ENCODE data around the gene IGFL4. TPM values are rescaled to one million over a fixed set of nuclear protein-coding genes. Genes with fewer than 3 reads are reported as not detected.

Gene IGFL4
- total RNA-seq, 2 donors from 2014 or later = 0.33 to 0.60 TPM

- 80 to 93% methylated on average over 1 to 11 of the region's 11 CpGs for WGBS, 2 experiments (ENCODE audit: insufficient coverage in 1 of 2, insufficient read length in 1 of 2)
- no peak overlapping the region for H3K27ac Mint-ChIP-seq
- no peak overlapping the region for H3K27ac ChIP-seq (ENCODE audit: low read depth, low read length)
- no peak for DNase-seq
- no peak for TF ChIP-seq CTCF (conservative IDR thresholded peaks at IDR 0.05)
- no peaks in the 10 kb centered on the region for H3K36me3 ChIP-seq (ENCODE audit: control insufficient read depth, insufficient read depth, low read length)
- H3K4me3 Mint-ChIP-seq = no peak overlapping the region
- peaks cover 11% of the 10 kb centered on the region for H3K36me3 Mint-ChIP-seq (ENCODE audit: low read depth)
- H3K9me3 Mint-ChIP-seq = peaks cover 8% of the 10 kb centered on the region
- H3K27me3 ChIP-seq (ENCODE audit: control insufficient read depth, insufficient read depth, low read length, poor library complexity, severe bottlenecking) = no peaks in the 10 kb centered on the region
- H3K4me1 ChIP-seq (ENCODE audit: control insufficient read depth, insufficient read depth, low read length) = no peaks in the 10 kb centered on the region
- no peak overlapping the region for H3K4me3 ChIP-seq (ENCODE audit: low read length)
- peaks cover 6% of the 10 kb centered on the region for H3K27me3 Mint-ChIP-seq (ENCODE audit: insufficient read depth)
- peaks cover 11% of the 10 kb centered on the region for H3K9me3 ChIP-seq (ENCODE audit: control insufficient read depth, low read length)
- H3K4me1 Mint-ChIP-seq = no peaks in the 10 kb centered on the region
- H3K9ac ChIP-seq (ENCODE audit: extremely low read depth, low read length, poor library complexity, severe bottlenecking) = no peak overlapping the region
Measured at GRCh38 chr19:46023311-46023779, 17.5 kb downstream of the IGFL4 start.

- H3K9me3 Mint-ChIP-seq = peaks cover 8% of the 10 kb centered on the region
- TF ChIP-seq CTCF (conservative IDR thresholded peaks at IDR 0.05) = no peak
- H3K27ac Mint-ChIP-seq = no peak within 1 kb of the TSS
- no peak within 1 kb of the TSS for H3K9ac ChIP-seq (ENCODE audit: extremely low read depth, low read length, poor library complexity, severe bottlenecking)
- H3K27me3 Mint-ChIP-seq (ENCODE audit: insufficient read depth) = peaks cover 6% of the 10 kb centered on the region
- no peak within 1 kb of the TSS for H3K4me3 ChIP-seq (ENCODE audit: low read length)
- no peak within 1 kb of the TSS for H3K4me3 Mint-ChIP-seq
- no peak within 1 kb of the TSS for H3K27ac ChIP-seq (ENCODE audit: low read depth, low read length)
- H3K36me3 Mint-ChIP-seq (ENCODE audit: low read depth) = peaks cover 11% of the 10 kb centered on the region
- no peaks in the 10 kb centered on the region for H3K4me1 Mint-ChIP-seq
- H3K27me3 ChIP-seq (ENCODE audit: control insufficient read depth, insufficient read depth, low read length, poor library complexity, severe bottlenecking) = no peaks in the 10 kb centered on the region
- DNase-seq = peak; percentile 71
- WGBS, 2 experiments (ENCODE audit: insufficient coverage in 1 of 2, insufficient read length in 1 of 2) = 90 to 91% methylated on average over 11 to 47 of the region's 47 CpGs
- no peaks in the 10 kb centered on the region for H3K4me1 ChIP-seq (ENCODE audit: control insufficient read depth, insufficient read depth, low read length)
- H3K9me3 ChIP-seq (ENCODE audit: control insufficient read depth, low read length) = peaks cover 11% of the 10 kb centered on the region
- no peaks in the 10 kb centered on the region for H3K36me3 ChIP-seq (ENCODE audit: control insufficient read depth, insufficient read depth, low read length)
Measured at GRCh38 chr19:46022431-46023310, 18.1 kb downstream of the IGFL4 start, which contains the start of gene PGLYRP1. Gene PGLYRP1 (minus strand): TSS chr19:46023053. CDS start chr19:46023021, 32 bp downstream.

GRCh38 chr19:46022061-46022430 is 18.8 kb downstream of the IGFL4 start:
- Histone ChIP-seq H3K27me3 (ENCODE audit: control insufficient read depth, insufficient read depth, low read length, poor library complexity, severe bottlenecking) (no peaks in the 10 kb centered on the region), H3K36me3 (ENCODE audit: control insufficient read depth, insufficient read depth, low read length) (no peaks in the 10 kb centered on the region), H3K4me3 (ENCODE audit: low read length) (no peak overlapping the region), H3K4me1 (ENCODE audit: control insufficient read depth, insufficient read depth, low read length) (no peaks in the 10 kb centered on the region), H3K9ac (ENCODE audit: extremely low read depth, low read length, poor library complexity, severe bottlenecking) (no peak overlapping the region), H3K27ac (ENCODE audit: low read depth, low read length) (no peak overlapping the region), H3K9me3 (ENCODE audit: control insufficient read depth, low read length) (peaks cover 11% of the 10 kb centered on the region)
- H3K36me3 Mint-ChIP-seq (ENCODE audit: low read depth) = peaks cover 12% of the 10 kb centered on the region
- peaks cover 8% of the 10 kb centered on the region for H3K9me3 Mint-ChIP-seq
- no peak for TF ChIP-seq CTCF (conservative IDR thresholded peaks at IDR 0.05)
- peaks cover 6% of the 10 kb centered on the region for H3K27me3 Mint-ChIP-seq (ENCODE audit: insufficient read depth)
- no peak overlapping the region for H3K27ac Mint-ChIP-seq
- 87 to 92% methylated on average over 9 to 12 of the region's 12 CpGs for WGBS, 2 experiments (ENCODE audit: insufficient coverage in 1 of 2, insufficient read length in 1 of 2)
- peaks cover under 1% of the 10 kb centered on the region for H3K4me1 Mint-ChIP-seq
- no peak for DNase-seq
- H3K4me3 Mint-ChIP-seq = no peak overlapping the region

Measured in endodermal cell (in vitro differentiated cells).